T47D (cell line): Measurements from ENCODE around the gene MACROD1.

ENCODE experiments used
- DNase-seq, 2 experiments: peaks; one replicate each; pipeline versions ENCODE4 v3.0.0 to v3.0.0-alpha.2; 2011 to 2012; ENCODE audit warnings: low read depth in 1 of 2, low spot score in 1 of 2
- JUND ChIP-seq: IDR thresholded peaks from 2 replicates; pipeline ENCODE4 v1.6.1; 2012; ENCODE audit warnings: low read depth
- in situ Hi-C: cut with HindIII; loops from 2 replicates; pipeline ENCODE4 v1.10.0; 2016; ENCODE audit warnings: low sequenced_read_pairs, low pct_unique_long_range_greater_than_20kb

MACROD1 gene

DNA sequence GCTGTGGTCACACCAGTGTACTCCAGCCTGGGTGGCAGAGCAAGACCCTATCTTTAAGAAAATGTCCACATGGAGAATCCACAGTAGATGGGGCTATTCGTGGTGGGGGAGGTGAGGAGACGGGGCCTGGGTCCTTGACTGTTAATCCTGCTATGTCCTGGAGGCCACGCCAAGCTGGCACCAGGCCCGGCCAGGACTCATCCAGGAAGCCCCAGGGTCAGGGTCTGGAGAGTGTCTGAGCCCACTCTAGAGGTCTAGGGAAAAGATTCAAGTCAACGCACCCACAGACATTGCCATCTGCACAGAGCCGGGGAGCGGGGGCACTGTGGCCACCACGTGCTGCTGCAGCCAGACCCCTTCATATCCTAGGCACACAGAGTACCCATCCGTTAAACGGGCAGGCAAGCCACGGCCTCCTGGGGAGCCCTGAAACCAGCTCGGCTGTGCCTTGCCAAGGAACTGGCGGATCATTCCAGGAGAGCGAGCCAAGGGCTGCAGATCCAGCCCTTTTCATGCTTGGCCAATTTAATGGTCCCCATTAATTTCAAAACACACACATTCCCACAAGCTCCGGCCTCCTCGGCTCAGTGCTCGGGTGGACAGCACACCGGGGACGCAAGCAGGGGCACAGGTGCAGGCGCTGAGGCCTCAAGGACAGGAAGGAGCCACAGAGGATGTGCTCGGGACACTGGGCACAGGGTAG lies 24.7 kb downstream of the MACROD1 start:
- in situ Hi-C loops: no loop called here
- DNase-seq: no peak
- no peak for TF ChIP-seq JUND

DNA sequence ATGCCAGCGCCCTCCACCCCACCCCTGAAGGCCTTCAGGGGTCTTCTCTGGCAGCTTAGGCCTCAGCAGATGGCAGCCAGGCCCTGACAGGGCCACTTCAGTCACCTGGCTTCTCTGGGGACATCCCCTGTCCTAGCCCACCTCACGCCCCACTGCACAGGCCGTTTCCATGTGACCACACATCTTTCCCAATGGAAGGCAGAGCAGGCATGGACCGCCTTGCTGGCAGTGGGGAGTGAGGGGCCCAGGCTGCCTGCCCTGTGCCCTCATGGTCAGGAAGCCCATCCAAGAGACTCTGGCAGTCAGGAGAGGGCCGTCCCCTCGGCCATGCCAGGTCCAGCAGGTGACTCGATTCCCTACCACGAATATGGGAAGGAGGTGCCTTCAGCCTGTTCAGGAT lies 25.8 kb downstream of the MACROD1 start:
- DNase-seq: no peak
- TF ChIP-seq JUND: no peak
- in situ Hi-C loops: no loop called here

DNA sequence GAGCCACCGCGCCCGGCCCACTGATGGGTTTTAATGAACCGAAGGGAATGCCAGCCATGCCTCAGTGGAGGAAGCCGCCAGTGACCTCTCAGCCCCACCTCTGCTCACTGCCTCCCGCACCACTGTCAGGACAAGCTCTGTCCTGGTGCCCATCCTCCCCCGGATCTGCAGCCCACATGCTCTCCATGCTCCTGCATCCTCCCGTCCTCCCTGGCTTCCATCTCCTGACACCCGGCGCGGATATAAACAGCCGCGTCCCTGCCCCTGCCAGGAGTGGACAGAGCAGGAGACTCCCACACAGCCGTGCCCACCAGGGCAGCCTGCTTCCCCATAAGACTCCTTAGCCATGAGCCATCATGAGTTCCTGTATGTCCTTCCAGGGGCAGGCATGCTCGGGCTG lies 26.9 kb downstream of the MACROD1 start:
- DNase-seq: no peak
- no peak for TF ChIP-seq JUND
- in situ Hi-C loops: no loop called here

DNA sequence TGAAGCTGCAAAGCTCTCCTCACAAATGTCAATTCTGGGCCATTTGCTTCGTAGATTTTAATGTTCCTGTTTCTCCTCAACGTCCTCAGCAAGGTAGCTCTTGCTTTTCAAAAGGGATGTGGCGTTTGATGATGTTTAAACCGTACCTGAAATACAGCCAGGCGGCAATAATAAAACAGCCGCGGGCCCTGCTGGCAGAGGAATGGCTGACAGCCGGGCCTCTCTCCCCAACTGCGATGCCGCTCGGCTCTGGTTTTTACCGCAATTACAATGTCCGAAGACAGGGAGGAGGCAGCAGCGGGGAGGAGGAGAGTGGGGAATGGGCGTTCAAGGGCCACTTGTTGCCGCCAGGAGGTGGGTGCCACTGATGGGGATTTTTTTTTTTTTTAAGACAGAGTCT lies 27.5 kb downstream of the MACROD1 start:
- no peak for DNase-seq

DNA sequence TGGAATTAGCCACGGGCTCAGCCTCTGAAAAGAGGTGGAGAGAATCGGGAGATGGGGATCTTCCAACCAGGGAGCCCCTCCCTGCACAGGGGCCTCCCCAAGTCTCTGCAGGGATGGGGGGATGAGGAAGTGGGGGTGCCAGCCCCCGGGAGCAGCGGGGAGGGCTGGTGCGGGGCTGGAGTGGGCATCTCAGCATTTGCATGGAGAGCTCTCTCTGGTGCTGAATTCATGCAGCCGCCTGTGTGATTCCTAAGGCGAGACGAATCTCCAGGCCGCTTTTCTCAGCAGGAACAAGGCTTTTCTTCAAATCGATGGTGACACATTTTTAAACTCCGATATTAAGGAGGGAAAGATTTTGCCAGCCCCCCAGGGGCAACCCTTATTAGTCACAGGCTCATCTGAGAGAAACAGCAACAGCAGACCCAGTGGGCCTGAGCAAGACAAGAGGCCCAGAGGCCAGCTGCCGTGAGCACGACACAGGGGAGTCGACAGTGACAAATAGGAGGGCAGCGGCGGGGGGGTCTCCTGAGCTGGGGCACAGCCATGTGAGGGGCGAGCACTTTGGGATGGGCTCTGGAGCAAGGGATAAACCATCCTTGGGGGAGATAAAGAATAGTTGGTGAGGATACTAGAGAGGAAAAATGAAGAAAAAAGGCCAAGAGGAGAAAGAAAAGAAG lies 29.0 kb downstream of the MACROD1 start:
- DNase-seq: no peak
- no peak for TF ChIP-seq JUND
- in situ Hi-C loops: no loop called here

More for the DNA sequence above, 27.5 kb downstream of the MACROD1 start:
- TF ChIP-seq JUND: no peak
- in situ Hi-C loops: no loop called here

DNA sequence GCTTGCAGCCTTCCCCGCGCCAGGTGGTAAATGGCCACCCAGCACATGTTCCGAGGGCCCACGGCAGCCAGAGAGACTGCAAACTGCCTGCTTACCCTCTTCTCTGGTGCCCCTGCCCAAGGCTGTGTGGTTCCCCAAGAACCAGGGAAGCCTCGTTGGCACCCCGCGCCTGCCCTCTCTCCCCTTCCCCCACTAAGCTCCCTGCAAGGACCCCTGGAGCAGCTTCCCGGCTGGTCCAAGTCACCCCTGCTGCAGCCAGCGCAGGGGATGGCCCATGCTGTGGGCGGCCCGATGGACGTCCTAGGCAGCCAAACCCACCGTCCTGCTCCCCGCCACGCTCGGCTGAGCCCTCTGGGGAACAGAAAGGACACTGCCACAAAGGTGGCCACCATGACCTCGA lies 30.2 kb downstream of the MACROD1 start:
- no peak for TF ChIP-seq JUND
- in situ Hi-C loops: no loop called here
- DNase-seq: no peak

DNA sequence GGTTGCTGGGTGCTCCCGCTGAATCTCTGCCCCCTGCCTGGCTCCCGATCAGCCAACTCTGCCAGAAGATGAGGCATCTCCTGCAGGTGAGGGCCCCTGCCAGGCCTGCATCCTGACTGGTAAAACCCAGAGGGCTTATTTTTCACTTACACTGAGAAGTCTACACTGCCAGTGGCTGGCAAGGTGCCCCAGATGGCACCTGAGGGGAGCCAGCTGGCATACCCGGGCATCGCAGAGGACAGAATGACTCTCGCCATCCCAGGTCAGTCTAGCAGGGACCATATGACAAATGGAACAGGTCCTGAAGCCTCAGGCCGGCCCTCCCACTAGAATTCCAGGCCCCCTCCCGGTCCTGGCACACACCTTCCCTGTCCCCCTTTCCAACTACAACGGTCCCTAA lies 30.9 kb downstream of the MACROD1 start:
- no peak for DNase-seq
- no peak for TF ChIP-seq JUND
- in situ Hi-C loops: no loop called here

DNA sequence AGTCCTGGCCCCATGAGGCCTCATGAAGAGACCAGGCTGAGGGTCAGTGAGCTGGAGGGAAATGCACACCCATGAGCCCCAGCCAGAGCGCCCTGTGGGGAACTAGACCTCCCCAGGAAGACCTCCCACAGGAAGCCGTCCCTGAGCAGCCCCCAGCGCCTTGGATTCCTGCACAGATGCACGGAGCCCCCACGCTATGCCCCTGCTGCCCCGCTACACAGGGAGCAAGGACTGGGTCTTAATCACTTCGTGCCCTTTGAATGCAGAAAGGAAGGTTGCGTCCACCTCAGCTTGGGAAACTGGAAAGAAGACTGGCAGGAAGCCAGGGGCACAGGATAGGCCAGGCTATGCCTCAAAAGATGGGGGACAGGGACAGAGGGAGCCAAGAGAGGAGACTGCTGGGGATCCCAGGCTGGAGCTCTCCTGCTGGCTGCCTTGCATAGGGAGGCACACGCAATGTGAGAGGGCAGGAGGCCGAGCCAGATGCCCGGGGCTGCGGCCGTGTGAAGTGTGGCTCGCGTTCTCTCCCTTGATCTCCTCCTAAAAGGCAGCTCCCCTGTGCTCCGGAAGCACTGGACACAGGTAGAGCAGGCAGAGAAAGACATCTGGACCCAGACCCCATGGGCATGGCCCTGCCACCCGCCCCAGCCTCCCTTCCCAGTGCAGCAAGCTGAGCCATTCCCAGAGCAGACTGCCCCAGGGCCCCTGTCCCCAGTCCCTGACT lies 32.8 kb downstream of the MACROD1 start:
- DNase-seq: no peak
- in situ Hi-C loops: no loop called here
- no peak for TF ChIP-seq JUND

DNA sequence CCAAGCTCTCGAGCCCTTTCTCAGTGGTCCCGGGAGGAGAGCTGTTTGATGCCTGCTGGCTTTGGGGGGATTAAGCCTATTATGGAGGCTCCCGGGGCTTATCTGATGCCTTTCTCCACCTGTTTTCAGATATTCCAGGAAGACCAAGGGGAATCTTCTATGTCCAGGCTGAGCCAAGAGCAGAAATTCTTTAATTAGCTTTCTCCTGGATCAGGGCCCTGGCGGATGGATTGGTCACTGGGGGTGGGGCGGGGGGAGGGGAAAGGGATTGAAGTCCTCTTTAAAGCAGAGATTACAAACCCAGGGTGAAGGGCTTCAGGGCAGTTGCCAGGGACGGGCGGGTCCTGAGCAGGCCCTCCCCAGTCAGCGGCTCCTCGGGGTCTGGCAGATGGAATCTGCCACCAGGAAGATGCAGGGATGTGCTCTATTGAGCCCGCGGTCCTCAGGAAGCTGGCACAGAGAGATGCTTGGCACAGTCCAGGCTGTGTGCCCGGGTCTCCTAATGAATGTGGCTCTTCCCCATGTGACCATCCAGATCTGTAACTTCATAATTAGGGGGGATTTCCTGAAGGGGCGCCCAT lies 33.6 kb downstream of the MACROD1 start:
- in situ Hi-C loops: no loop called here
- TF ChIP-seq JUND: no peak
- DNase-seq: no peak

DNA sequence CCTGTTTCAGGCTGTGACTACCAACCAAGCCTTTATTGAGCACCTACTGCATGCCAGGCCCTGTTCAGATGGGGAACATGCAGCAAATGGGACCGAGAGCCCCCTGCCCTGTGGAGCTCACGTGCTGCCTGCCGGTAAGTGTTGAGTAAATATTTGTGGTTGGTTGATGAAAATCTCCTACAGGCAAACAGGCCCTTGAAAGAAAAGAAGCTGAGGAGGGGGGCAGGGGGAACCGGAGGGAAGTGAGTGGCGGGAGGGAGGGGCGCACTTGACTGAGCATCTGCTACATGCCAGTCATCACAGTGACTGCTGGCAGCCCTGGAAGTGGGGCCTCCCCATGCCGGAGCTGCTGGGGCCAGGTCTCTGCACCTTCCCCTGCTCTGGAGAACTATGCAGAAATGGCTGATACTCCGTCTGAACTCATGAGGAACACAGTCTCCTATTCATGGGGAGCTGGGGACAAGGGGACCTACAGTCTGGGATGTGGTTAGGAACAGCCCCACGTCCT lies 34.2 kb downstream of the MACROD1 start:
- TF ChIP-seq JUND: no peak
- DNase-seq: peak in 1 of 2 experiments; percentile 15
- in situ Hi-C loops: no loop called here

DNA sequence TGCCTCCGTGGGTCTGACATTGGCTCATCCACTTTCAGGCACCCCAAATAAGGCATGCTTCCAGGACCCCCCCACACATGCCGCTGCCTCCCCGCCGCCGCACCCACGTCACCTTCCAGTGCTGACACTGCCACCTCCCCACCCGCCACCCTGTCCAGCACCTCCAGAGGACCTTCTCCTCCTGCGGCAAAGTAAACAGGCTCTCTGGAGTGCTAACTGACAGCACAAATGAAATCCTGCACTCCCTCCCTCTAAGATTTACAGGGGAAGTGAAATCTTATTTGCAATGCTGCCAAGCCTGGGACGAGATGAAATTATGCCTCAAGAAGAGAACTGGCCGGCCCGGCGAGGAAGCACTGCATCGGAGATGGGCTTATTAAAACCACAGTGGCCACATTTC lies 35.3 kb downstream of the MACROD1 start:
- in situ Hi-C loops: no loop called here
- DNase-seq: no peak
- TF ChIP-seq JUND: no peak

DNA sequence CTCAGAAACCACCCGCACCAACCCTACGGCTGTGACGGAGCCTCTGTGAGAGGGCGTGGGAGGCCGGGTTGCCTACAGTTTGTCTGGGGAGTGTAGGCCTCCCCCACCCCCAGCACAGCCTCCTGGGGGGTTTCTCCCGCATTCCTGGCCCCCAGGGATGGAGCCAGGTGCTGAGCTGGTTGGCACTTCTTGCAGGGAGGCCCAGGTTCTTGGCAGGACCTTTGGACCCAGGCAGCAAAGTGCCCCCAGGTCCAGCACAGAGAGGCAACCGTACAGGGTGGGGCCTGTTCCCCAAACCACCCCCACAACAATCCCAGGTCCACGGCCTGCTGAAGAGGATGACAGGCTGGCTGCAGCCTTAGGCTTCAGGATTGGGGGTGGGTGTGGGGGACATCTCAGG lies 36.5 kb downstream of the MACROD1 start:
- no peak for TF ChIP-seq JUND
- DNase-seq: no peak
- in situ Hi-C loops: no loop called here
